MCF 10A (cell line): ENCODE data around the gene ARHGEF10L. TPM values are rescaled to one million over a fixed set of nuclear protein-coding genes. Genes with fewer than 3 reads are reported as not detected.

Source experiments
- BruUV-seq: library from RNA; stranded (reverse); fragments of 400-500 nt; replicated peaks from 2 replicates; lab custom pipeline; 2021; lab: Mats Ljungman, UMichigan
- CTCF ChIA-PET: fragments of 300-600 bp; sonication (Branson Sonifier 250); formaldehyde crosslinking; extraction: SDS; loops from one replicate; lab custom pipeline; 2021; ENCODE audit warnings: antibody characterized with exemption, inconsistent platforms; lab: Yijun Ruan, JAX
- POLR2A ChIA-PET: fragments of 300-600, 350-650 bp; sonication (Branson Sonifier 250); formaldehyde crosslinking; extraction: SDS; loops from one replicate; lab custom pipeline; 2020; ENCODE audit warnings: antibody characterized with exemption, inconsistent platforms; lab: Yijun Ruan, JAX
- DNase-seq: peaks from one replicate; pipeline ENCODE4 v3.0.0-alpha.2; 2018; ENCODE audit not compliant: unreplicated experiment
- H3K27ac Mint-ChIP-seq: one replicate; pipeline ENCODE4 v1.8.0; 2022; ENCODE audit warnings: mild to moderate bottlenecking, low read depth, mixed read lengths; ENCODE audit not compliant: unreplicated experiment
- H3K27me3 Mint-ChIP-seq: one replicate; pipeline ENCODE4 v1.8.0; 2022; ENCODE audit warnings: mixed read lengths; ENCODE audit not compliant: insufficient read depth, unreplicated experiment
- H3K36me3 Mint-ChIP-seq: one replicate; pipeline ENCODE4 v1.8.0; 2022; ENCODE audit warnings: mild to moderate bottlenecking, moderate library complexity, mixed read lengths; ENCODE audit not compliant: insufficient read depth, unreplicated experiment
- H3K4me1 Mint-ChIP-seq: one replicate; pipeline ENCODE4 v1.8.0; 2022; ENCODE audit warnings: mixed read lengths; ENCODE audit not compliant: insufficient read depth, unreplicated experiment
- H3K4me3 Mint-ChIP-seq: one replicate; pipeline ENCODE4 v1.8.0; 2022; ENCODE audit warnings: mild to moderate bottlenecking, moderate library complexity, mixed read lengths; ENCODE audit not compliant: unreplicated experiment
- H3K9me3 Mint-ChIP-seq: one replicate; pipeline ENCODE4 v1.8.0; 2022; ENCODE audit warnings: mixed read lengths; ENCODE audit not compliant: unreplicated experiment
- intact Hi-C: fragments of 100-400 bp; cut with micrococcal nuclease; formaldehyde crosslinking; loops from 2 replicates; pipeline ENCODE4 v1.14.1; 2022
- total RNA-seq: library from RNA; stranded (reverse); gene quantifications from 2 replicates; pipeline ENCODE4 v1.2.3, GENCODE V29; 2022
- TF ChIP-seq, protein P1 (sequence below): fragments of 200-600 bp; IDR thresholded peaks from one replicate; pipeline ENCODE4 v1.8.0; 2022; ENCODE audit warnings: antibody characterized with exemption, mild to moderate bottlenecking; ENCODE audit not compliant: unreplicated experiment

ARHGEF10L gene
- total RNA-seq, 1 experiment from 2014 or later: 5.0 TPM

GRCh38 chr1:17520041-17520440, 19.5 kb upstream of the ARHGEF10L start:
- TF ChIP-seq, protein P1, sequence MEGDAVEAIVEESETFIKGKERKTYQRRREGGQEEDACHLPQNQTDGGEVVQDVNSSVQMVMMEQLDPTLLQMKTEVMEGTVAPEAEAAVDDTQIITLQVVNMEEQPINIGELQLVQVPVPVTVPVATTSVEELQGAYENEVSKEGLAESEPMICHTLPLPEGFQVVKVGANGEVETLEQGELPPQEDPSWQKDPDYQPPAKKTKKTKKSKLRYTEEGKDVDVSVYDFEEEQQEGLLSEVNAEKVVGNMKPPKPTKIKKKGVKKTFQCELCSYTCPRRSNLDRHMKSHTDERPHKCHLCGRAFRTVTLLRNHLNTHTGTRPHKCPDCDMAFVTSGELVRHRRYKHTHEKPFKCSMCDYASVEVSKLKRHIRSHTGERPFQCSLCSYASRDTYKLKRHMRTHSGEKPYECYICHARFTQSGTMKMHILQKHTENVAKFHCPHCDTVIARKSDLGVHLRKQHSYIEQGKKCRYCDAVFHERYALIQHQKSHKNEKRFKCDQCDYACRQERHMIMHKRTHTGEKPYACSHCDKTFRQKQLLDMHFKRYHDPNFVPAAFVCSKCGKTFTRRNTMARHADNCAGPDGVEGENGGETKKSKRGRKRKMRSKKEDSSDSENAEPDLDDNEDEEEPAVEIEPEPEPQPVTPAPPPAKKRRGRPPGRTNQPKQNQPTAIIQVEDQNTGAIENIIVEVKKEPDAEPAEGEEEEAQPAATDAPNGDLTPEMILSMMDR: no peak
- intact Hi-C loops: no loop called here
- no TSS peak for BruUV-seq
- Mint-ChIP-seq H3K27ac (peak overlapping the region; percentile 33), H3K9me3 (no peaks in the 10 kb centered on the region), H3K36me3 (no peaks in the 10 kb centered on the region), H3K27me3 (no peaks in the 10 kb centered on the region), H3K4me1 (peaks cover 8% of the 10 kb centered on the region), H3K4me3 (peak overlapping the region; percentile 16)
- DNase-seq: peak; percentile 57
- ChIA-PET CTCF (interaction anchor here (1.5 to 2.7 kb wide), 2 partner anchors 19 to 87 kb away, joined by 3 to 7 read pairs; no protein-coding TSS in a partner anchor), POLR2A (interaction anchor here (1.5 kb wide), 1 partner anchor 12 kb away, joined by 3 read pairs; no protein-coding TSS in a partner anchor)

DNA sequence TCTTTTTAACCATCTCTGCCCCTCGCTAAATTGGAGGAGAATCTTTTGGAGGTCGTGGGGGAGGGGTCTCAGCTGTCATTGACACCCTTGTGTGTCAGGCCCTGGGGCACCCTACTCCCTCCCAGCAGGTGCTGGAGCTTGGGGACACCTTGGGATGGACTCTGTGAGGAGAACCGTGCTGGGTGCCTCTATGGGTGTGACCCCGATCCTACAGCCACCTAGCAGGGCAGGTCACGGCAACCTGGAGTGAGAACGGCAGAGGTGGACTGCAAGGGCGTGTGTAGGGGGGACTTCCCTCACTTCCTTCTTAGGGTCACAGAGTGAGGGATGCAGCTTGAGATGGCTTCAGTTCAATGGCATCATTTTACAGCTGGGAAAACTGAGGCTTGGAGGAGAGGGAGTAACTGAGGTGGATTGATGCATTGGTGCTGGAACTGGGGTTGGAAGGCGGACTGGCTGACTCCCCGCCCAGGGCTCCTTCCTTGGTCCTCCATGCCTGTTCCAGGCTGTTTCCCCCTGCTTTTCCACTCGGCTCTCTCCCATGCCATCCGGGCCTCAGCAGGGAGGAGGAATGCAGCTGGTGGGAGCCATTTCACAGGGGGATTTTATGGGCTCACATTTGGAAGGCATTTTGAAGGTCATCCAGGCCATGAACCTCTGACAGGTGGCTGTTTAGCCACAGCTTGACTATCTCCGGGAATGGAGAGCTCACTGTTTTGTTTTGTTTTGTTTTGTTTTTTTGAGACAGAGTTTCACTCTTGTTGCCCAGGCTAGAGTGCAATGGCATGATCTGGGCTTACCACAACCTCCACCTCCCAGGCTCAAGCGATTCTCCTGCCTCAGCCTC, 18.8 kb upstream of the ARHGEF10L start:
- no peaks in the 10 kb centered on the region for H3K9me3 Mint-ChIP-seq
- BruUV-seq: no TSS peak
- H3K4me3 Mint-ChIP-seq: peak overlapping the region; percentile 16
- intact Hi-C loops: no loop called here
- H3K27me3 Mint-ChIP-seq: no peaks in the 10 kb centered on the region
- H3K4me1 Mint-ChIP-seq: peaks cover 8% of the 10 kb centered on the region
- POLR2A ChIA-PET: interaction anchor here (0.6 to 1.5 kb wide), 2 partner anchors 13 to 242 kb away, joined by 3 to 4 read pairs; no protein-coding TSS in a partner anchor
- CTCF ChIA-PET: interaction anchor here (1.5 to 2.7 kb wide), 2 partner anchors 19 to 86 kb away, joined by 3 to 7 read pairs; no protein-coding TSS in a partner anchor
- no peaks in the 10 kb centered on the region for H3K36me3 Mint-ChIP-seq
- DNase-seq: no peak
- TF ChIP-seq, protein P1: no peak
- peak overlapping the region; percentile 33 for H3K27ac Mint-ChIP-seq

GRCh38 chr1:17521946-17522612, 17.4 kb upstream of the ARHGEF10L start:
- intact Hi-C loops: no loop called here
- no peak for DNase-seq
- CTCF ChIA-PET: interaction anchor here (0.5 to 2.7 kb wide), 3 partner anchors 75 to 320 kb away, joined by 3 to 7 read pairs (median 4); no protein-coding TSS in a partner anchor

More at GRCh38 chr1:17521946-17522612, 17.4 kb upstream of the ARHGEF10L start:
- H3K9me3 Mint-ChIP-seq: no peaks in the 10 kb centered on the region
- BruUV-seq: no TSS peak
- H3K4me3 Mint-ChIP-seq: no peak overlapping the region
- H3K4me1 Mint-ChIP-seq: peaks cover 8% of the 10 kb centered on the region
- no peak overlapping the region for H3K27ac Mint-ChIP-seq
- POLR2A ChIA-PET: interaction anchor here (0.5 kb wide), 1 partner anchor 145 kb away, joined by 3 read pairs; no protein-coding TSS in a partner anchor
- H3K27me3 Mint-ChIP-seq: no peaks in the 10 kb centered on the region
- H3K36me3 Mint-ChIP-seq: no peaks in the 10 kb centered on the region
- TF ChIP-seq, protein P1: no peak
